OCI-LY7 (cell line): Measurements from ENCODE around the gene CARD19. TPM values are rescaled to one million over a fixed set of nuclear protein-coding genes. Genes with fewer than 3 reads are reported as not detected.

Experiments
- BruUV-seq: library from RNA; stranded (reverse); fragments of 400-500 nt; replicated peaks from 2 replicates; lab custom pipeline; 2021; lab: Mats Ljungman, UMichigan
- CTCF ChIA-PET: fragments of 300-600 bp; sonication (Branson Sonifier 250); formaldehyde crosslinking; loops from one replicate; lab custom pipeline; 2022; ENCODE audit warnings: antibody characterized with exemption; ENCODE audit not compliant: unreplicated experiment; lab: Charles Lee
- POLR2A ChIA-PET: fragments of 300-600 bp; sonication (Branson Sonifier 250); formaldehyde crosslinking; loops from one replicate; lab custom pipeline; 2022; ENCODE audit warnings: antibody characterized with exemption; lab: Charles Lee
- DNase-seq: peaks from one replicate; pipeline ENCODE4 v3.0.0-alpha.2; 2015; ENCODE audit warnings: low spot score
- H2AFZ ChIP-seq: fragments of 200-600 bp; sonication (generic), shearing (Covaris generic); 2 replicates; pipeline ENCODE4 v1.6.1; 2014; ENCODE audit warnings: mild to moderate bottlenecking, antibody characterized with exemption, low read length, moderate library complexity
- H3K27ac ChIP-seq: fragments of 200-600 bp; sonication (generic); 2 replicates; pipeline ENCODE4 v1.5.1; 2014; ENCODE audit warnings: mixed run types, low read depth, mild to moderate bottlenecking, moderate library complexity, low read length, inconsistent platforms; ENCODE audit not compliant: poor library complexity, severe bottlenecking
- H3K36me3 ChIP-seq: fragments of 200-600 bp; sonication (generic); 2 replicates; pipeline ENCODE4 v1.6.1; 2014; ENCODE audit warnings: mild to moderate bottlenecking, antibody characterized with exemption, low read length, moderate library complexity, mixed read lengths; ENCODE audit not compliant: insufficient read depth
- H3K4me1 ChIP-seq: fragments of 200-600 bp; sonication (generic); 2 replicates; pipeline ENCODE4 v1.5.1; 2014; ENCODE audit warnings: mild to moderate bottlenecking, low read length; ENCODE audit not compliant: insufficient read depth, poor library complexity, severe bottlenecking
- H3K4me2 ChIP-seq: fragments of 200-600 bp; sonication (generic); 2 replicates; pipeline ENCODE4 v1.6.1; 2014; ENCODE audit warnings: mild to moderate bottlenecking, low read length
- H3K4me3 ChIP-seq: fragments of 200-600 bp; sonication (generic); 2 replicates; pipeline ENCODE4 v1.5.1; 2014; ENCODE audit warnings: mild to moderate bottlenecking, low read depth, low read length; ENCODE audit not compliant: poor library complexity, severe bottlenecking
- H3K79me2 ChIP-seq: fragments of 200-600 bp; sonication (generic); 2 replicates; pipeline ENCODE4 v1.6.1; 2016; ENCODE audit warnings: low read depth, mild to moderate bottlenecking, low read length, moderate library complexity, mixed read lengths; ENCODE audit not compliant: insufficient read depth
- H3K9me2 ChIP-seq: fragments of 200-600 bp; sonication (generic); 2 replicates; pipeline ENCODE4 v1.6.1; 2016; ENCODE audit warnings: mild to moderate bottlenecking, low read length, mixed read lengths; ENCODE audit not compliant: insufficient read depth
- H3K9me3 ChIP-seq: fragments of 200-600 bp; sonication (generic); 2 replicates; pipeline ENCODE4 v1.6.1; 2014; ENCODE audit warnings: mild to moderate bottlenecking, mixed run types, low read length, mixed read lengths
- H4K20me1 ChIP-seq: fragments of 200-600 bp; sonication (generic); 2 replicates; pipeline ENCODE4 v1.6.1; 2014; ENCODE audit warnings: mild to moderate bottlenecking, antibody characterized with exemption, low read length, moderate library complexity, mixed read lengths; ENCODE audit not compliant: insufficient read depth
- CTCF ChIP-seq: fragments of 200-600 bp; sonication (generic); conservative IDR thresholded peaks from 2 replicates; pipeline ENCODE4 v1.5.1; 2014; ENCODE audit warnings: mild to moderate bottlenecking, antibody characterized with exemption, low read length, moderate library complexity, mixed read lengths
- EZH2phosphoT487 ChIP-seq: fragments of 200-600 bp; sonication (generic); IDR thresholded peaks from 2 replicates; pipeline ENCODE4 v1.6.1; 2018; ENCODE audit warnings: low read depth, borderline replicate concordance, mild to moderate bottlenecking, mixed run types, antibody characterized with exemption, low read length, moderate library complexity, mixed read lengths
- intact Hi-C: fragments of 100-400 bp; cut with micrococcal nuclease; formaldehyde crosslinking; loops from one replicate; pipeline ENCODE4 v1.10.0; 2022; ENCODE audit not compliant: unreplicated experiment
- total RNA-seq, 2 experiments: library from RNA; depleted of rRNA in 1 of 2; stranded (reverse); fragments of >200 nt in 1 of 2; shearing (Covaris generic) in 1 of 2; gene quantifications; 2 replicates each; pipeline ENCODE4 v1.2.3, GENCODE V29; 2014 to 2022

Gene CARD19
- total RNA-seq, 2 experiments from 2014 or later, result 15.8 to 26.8 TPM

GRCh38 chr9:93053781-93054331, 42.2 kb upstream of the CARD19 start:
- intact Hi-C loops, result no loop called here

GRCh38 chr9:93054758-93055704, 41.0 kb upstream of the CARD19 start:
- BruUV-seq, result no TSS peak
- H3K4me1 ChIP-seq, result peaks cover 41% of the 10 kb centered on the region

More at GRCh38 chr9:93053781-93054331, 42.2 kb upstream of the CARD19 start:
- peaks cover 38% of the 10 kb centered on the region for H3K4me1 ChIP-seq
- POLR2A ChIA-PET, result interaction anchor here (0.7 kb wide), 1 partner anchor 29 kb away, joined by 3 read pairs; no protein-coding TSS in a partner anchor
- H3K9me3 ChIP-seq, result no peaks in the 10 kb centered on the region
- no peaks in the 10 kb centered on the region for H3K9me2 ChIP-seq
- no peaks in the 10 kb centered on the region for H3K36me3 ChIP-seq
- TF ChIP-seq CTCF (no peak), EZH2phosphoT487 (no peak)
- no peaks in the 10 kb centered on the region for H3K79me2 ChIP-seq
- CTCF ChIA-PET, result no interaction called here
- no peak overlapping the region for H3K27ac ChIP-seq
- H2AFZ ChIP-seq, result no peak overlapping the region
- no peak for DNase-seq
- H3K4me3 ChIP-seq, result no peak overlapping the region
- H4K20me1 ChIP-seq, result no peaks in the 10 kb centered on the region
- no peak overlapping the region for H3K4me2 ChIP-seq
- no TSS peak for BruUV-seq

More at GRCh38 chr9:93054758-93055704, 41.0 kb upstream of the CARD19 start:
- no peak overlapping the region for H3K4me2 ChIP-seq
- no peaks in the 10 kb centered on the region for H4K20me1 ChIP-seq
- ChIA-PET POLR2A (interaction anchor here (0.9 kb wide), 1 partner anchor 81 kb away, joined by 3 read pairs; no protein-coding TSS in a partner anchor), CTCF (no interaction called here)
- peaks cover 4% of the 10 kb centered on the region for H3K79me2 ChIP-seq
- H3K9me3 ChIP-seq, result no peaks in the 10 kb centered on the region
- no peaks in the 10 kb centered on the region for H3K9me2 ChIP-seq
- no peak for TF ChIP-seq EZH2phosphoT487
- TF ChIP-seq CTCF, result no peak
- H2AFZ ChIP-seq, result peak overlapping the region; percentile 20; the same call in 1 of the 2 replicates
- H3K36me3 ChIP-seq, result no peaks in the 10 kb centered on the region
- no peak overlapping the region for H3K4me3 ChIP-seq
- DNase-seq, result no peak
- no peak overlapping the region for H3K27ac ChIP-seq
- intact Hi-C loops, result no loop called here
